NCI-H146 treated with DMSO at 0.1 percent for 48 hours (cell line): Measurements from ENCODE around the gene GCGR.

Experiments
- DNase-seq: peaks from one replicate; lab custom pipeline; 2025; ENCODE audit not compliant: unreplicated experiment; lab: John Stamatoyannopoulos, UW

Gene GCGR

GRCh38 chr17:81803728-81804558, at the start of gene GCGR:
GCGR (plus strand) TSS chr17:81804150; CDS start chr17:81809019, 4,869 bp downstream.
- no peak for DNase-seq

- DNase-seq = no peak
Measured at GRCh38 chr17:81792675-81793615, 11.0 kb upstream of the GCGR start.

GRCh38 chr17:81794074-81794476, 9.9 kb upstream of the GCGR start:
- no peak for DNase-seq

- peak; percentile 28 for DNase-seq
Measured at GRCh38 chr17:81794509-81794908, 9.4 kb upstream of the GCGR start.

GRCh38 chr17:81801327-81801726, 2.6 kb upstream of the GCGR start:
- no peak for DNase-seq

- no peak for DNase-seq
Measured at GRCh38 chr17:81802048-81802758, 1.7 kb upstream of the GCGR start.

- DNase-seq = no peak
Measured at GRCh38 chr17:81802856-81803643, 900 bp upstream of the GCGR start.

- no peak for DNase-seq
Measured at GRCh38 chr17:81804559-81805399, 829 bp downstream of the GCGR start.

- DNase-seq = no peak
Measured at GRCh38 chr17:81805707-81806460, 1.9 kb downstream of the GCGR start.

- no peak for DNase-seq
Measured at GRCh38 chr17:81806461-81807209, 2.7 kb downstream of the GCGR start.

- DNase-seq = no peak
Measured at GRCh38 chr17:81807210-81807719, 3.3 kb downstream of the GCGR start.

- DNase-seq = no peak
Measured at GRCh38 chr17:81807839-81808238, 3.9 kb downstream of the GCGR start.

- no peak for DNase-seq
Measured at GRCh38 chr17:81808778-81809555, 5.0 kb downstream of the GCGR start.

- DNase-seq = no peak
Measured at GRCh38 chr17:81809556-81809998, 5.6 kb downstream of the GCGR start.

- no peak for DNase-seq
Measured at GRCh38 chr17:81810476-81810875, 6.5 kb downstream of the GCGR start.

GRCh38 chr17:81810892-81811704, 7.1 kb downstream of the GCGR start:
- DNase-seq = no peak
